Measurements from ENCODE around the gene ALX4. TPM values are rescaled to one million over a fixed set of nuclear protein-coding genes. Genes with fewer than 3 reads are reported as not detected.

Gene ALX4
- total RNA-seq, 2 donors from 2014 or later = not detected

DNA sequence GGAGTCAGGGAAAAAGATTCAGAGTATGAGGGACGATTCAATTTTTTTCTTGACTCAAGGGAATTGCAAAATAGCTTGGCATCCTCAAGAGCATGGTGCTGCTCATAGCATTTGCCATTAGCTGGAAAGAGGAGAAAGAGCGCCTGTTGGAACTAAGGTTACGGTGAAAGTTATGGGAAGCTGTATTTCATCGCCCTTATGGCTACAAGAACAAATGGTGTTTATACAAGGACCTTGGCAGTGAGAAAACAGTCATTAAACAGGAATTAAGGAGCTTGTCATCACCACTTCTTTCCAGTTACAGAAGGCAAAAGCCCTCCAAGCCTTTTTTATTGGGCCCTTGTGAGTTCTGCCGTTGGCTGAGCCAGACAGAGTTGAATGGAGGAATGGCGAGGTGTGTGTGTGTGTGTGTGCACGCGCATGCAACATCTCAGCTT is 74.2 kb downstream of the ALX4 start:
- Histone ChIP-seq H3K4me3 (no peak overlapping the region), H3K27ac (no peak overlapping the region), H3K27me3 (replicated peaks; ENCODE audit: insufficient read depth) (no peaks in the 10 kb centered on the region), H3K4me1 (ENCODE audit: control insufficient read depth in 1 of 2, low read depth in 2 of 2) (no peaks in the 10 kb centered on the region), H3K9me3 (no peaks in the 10 kb centered on the region), H3K36me3 (peaks cover 12% of the 10 kb centered on the region)
- TF ChIP-seq, protein P1, sequence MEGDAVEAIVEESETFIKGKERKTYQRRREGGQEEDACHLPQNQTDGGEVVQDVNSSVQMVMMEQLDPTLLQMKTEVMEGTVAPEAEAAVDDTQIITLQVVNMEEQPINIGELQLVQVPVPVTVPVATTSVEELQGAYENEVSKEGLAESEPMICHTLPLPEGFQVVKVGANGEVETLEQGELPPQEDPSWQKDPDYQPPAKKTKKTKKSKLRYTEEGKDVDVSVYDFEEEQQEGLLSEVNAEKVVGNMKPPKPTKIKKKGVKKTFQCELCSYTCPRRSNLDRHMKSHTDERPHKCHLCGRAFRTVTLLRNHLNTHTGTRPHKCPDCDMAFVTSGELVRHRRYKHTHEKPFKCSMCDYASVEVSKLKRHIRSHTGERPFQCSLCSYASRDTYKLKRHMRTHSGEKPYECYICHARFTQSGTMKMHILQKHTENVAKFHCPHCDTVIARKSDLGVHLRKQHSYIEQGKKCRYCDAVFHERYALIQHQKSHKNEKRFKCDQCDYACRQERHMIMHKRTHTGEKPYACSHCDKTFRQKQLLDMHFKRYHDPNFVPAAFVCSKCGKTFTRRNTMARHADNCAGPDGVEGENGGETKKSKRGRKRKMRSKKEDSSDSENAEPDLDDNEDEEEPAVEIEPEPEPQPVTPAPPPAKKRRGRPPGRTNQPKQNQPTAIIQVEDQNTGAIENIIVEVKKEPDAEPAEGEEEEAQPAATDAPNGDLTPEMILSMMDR (IDR thresholded peaks at IDR 0.05) = no peak
- no peak for ATAC-seq (ENCODE audit: insufficient number of reproducible peaks, low FRiP score, low read depth)
- DNase-seq (ENCODE audit: low spot score) = no peak

DNA sequence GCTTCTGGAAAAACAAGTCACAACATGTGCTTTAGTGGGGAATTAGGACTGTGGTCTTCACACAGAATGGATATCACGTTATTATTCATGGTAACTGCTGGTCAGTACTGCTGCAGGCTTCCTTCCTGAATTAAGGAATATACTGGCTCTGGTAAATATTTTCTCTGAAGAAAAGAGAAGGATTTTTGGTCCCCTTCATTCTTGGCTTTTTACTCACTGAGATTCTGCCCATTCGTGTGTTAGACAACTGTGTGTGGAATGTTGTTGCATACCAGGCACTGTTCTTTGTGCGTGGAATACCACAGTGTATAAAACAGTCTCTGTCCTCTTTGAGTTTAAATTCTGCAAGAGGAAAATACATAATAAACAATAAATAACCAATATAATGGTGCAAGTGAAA is 80.3 kb downstream of the ALX4 start:
- no peak for DNase-seq (ENCODE audit: low spot score)
- H3K4me3 ChIP-seq = no peak overlapping the region
- no peak overlapping the region for H3K27ac ChIP-seq
- no peaks in the 10 kb centered on the region for H3K9me3 ChIP-seq
- no peaks in the 10 kb centered on the region for H3K27me3 ChIP-seq (replicated peaks; ENCODE audit: insufficient read depth)
- no peaks in the 10 kb centered on the region for H3K36me3 ChIP-seq
- peaks cover 0 to 3% of the 10 kb centered on the region in 2 donors for H3K4me1 ChIP-seq (ENCODE audit: control insufficient read depth in 1 of 2, low read depth in 2 of 2)
- no peak for ATAC-seq (ENCODE audit: insufficient number of reproducible peaks, low FRiP score, low read depth)
- TF ChIP-seq, protein P1 (IDR thresholded peaks at IDR 0.05) = no peak

GRCh38 chr11:44229098-44229497 is 80.8 kb downstream of the ALX4 start:
- TF ChIP-seq, protein P1 (IDR thresholded peaks at IDR 0.05) = no peak
- Histone ChIP-seq H3K27ac (no peak overlapping the region), H3K9me3 (no peaks in the 10 kb centered on the region), H3K27me3 (replicated peaks; ENCODE audit: insufficient read depth) (no peaks in the 10 kb centered on the region), H3K36me3 (no peaks in the 10 kb centered on the region), H3K4me3 (no peak overlapping the region), H3K4me1 (ENCODE audit: control insufficient read depth in 1 of 2, low read depth in 2 of 2) (peaks cover 0 to 3% of the 10 kb centered on the region in 2 donors)
- ATAC-seq (ENCODE audit: insufficient number of reproducible peaks, low FRiP score, low read depth) (no peak), DNase-seq (ENCODE audit: low spot score) (no peak)

DNA sequence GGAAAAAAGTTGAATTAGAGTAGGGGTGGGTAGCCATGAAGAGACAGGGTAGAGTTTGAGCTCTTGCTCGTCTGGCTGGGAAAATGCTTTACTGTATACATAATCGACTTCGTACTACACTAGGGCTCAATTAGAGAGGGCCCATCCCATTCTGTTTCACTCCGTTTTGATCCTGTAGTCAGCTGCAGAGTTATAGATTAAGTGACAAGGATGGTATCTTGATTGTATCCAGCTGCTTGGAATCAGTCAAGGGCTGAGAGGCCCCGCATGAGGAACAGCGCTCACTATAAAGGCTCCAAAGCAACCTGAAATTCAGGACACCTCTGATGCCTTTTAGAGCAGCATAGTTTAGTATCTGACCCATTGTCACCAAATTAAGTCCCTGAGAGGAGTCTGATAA is 81.6 kb downstream of the ALX4 start:
- TF ChIP-seq, protein P1 (IDR thresholded peaks at IDR 0.05) = no peak
- no peaks in the 10 kb centered on the region for H3K9me3 ChIP-seq
- ATAC-seq (ENCODE audit: insufficient number of reproducible peaks, low FRiP score, low read depth) (no peak), DNase-seq (ENCODE audit: low spot score) (no peak)
- peaks cover 0 to 3% of the 10 kb centered on the region in 2 donors for H3K4me1 ChIP-seq (ENCODE audit: control insufficient read depth in 1 of 2, low read depth in 2 of 2)
- H3K36me3 ChIP-seq = no peaks in the 10 kb centered on the region
- H3K4me3 ChIP-seq = no peak overlapping the region
- H3K27ac ChIP-seq = no peak overlapping the region
- H3K27me3 ChIP-seq (replicated peaks; ENCODE audit: insufficient read depth) = no peaks in the 10 kb centered on the region

GRCh38 chr11:44226945-44227344 is 83.0 kb downstream of the ALX4 start:
- ATAC-seq (ENCODE audit: insufficient number of reproducible peaks, low FRiP score, low read depth) (no peak), DNase-seq (ENCODE audit: low spot score) (no peak)
- no peak overlapping the region for H3K4me3 ChIP-seq
- H3K27me3 ChIP-seq (replicated peaks; ENCODE audit: insufficient read depth) = no peaks in the 10 kb centered on the region
- TF ChIP-seq, protein P1 (IDR thresholded peaks at IDR 0.05) = no peak
- no peaks in the 10 kb centered on the region for H3K36me3 ChIP-seq
- no peak overlapping the region for H3K27ac ChIP-seq
- H3K4me1 ChIP-seq (ENCODE audit: control insufficient read depth in 1 of 2, low read depth in 2 of 2) = peaks cover 0 to 3% of the 10 kb centered on the region in 2 donors
- no peaks in the 10 kb centered on the region for H3K9me3 ChIP-seq

All from thoracic aorta (tissue), 2 donors.